ENCODE data around the gene ENTHD1. TPM values are rescaled to one million over a fixed set of nuclear protein-coding genes. Genes with fewer than 3 reads are reported as not detected.

Gene ENTHD1
- total and polyA plus RNA-seq, 2 of the 4 experiments (the other 2 are of a cell fraction) = not detected

GRCh38 chr22:39717099-39717498 lies 176.5 kb downstream of the ENTHD1 start:
- WGBS, 2 experiments (ENCODE audit: extremely low coverage in 2 of 2, insufficient read length in 1 of 2) = 79% methylated on average over 2 of the region's 8 CpGs; no CpG with 5 or more reads in 1 of the 2 experiments
- Histone ChIP-seq H2AK5ac (ENCODE audit: low read depth, low read length) (no peak overlapping the region), H3K4ac (ENCODE audit: low read depth, low read length) (no peak overlapping the region), H3K4me3 (ENCODE audit: insufficient read depth, low read depth, low read length) (no peak overlapping the region), H3K36me3 (ENCODE audit: control insufficient read depth, insufficient read depth, low read length) (no peaks in the 10 kb centered on the region), H3K9ac (ENCODE audit: low read depth, low read length) (no peak overlapping the region), H3K9me1 (ENCODE audit: insufficient read depth, low read length) (no peaks in the 10 kb centered on the region), H3K27ac (ENCODE audit: insufficient read depth, low read length) (no peak overlapping the region), H2BK120ac (ENCODE audit: low read depth, low read length) (no peak overlapping the region), H3K9me3 (ENCODE audit: control insufficient read depth, insufficient read depth, low read length) (no peaks in the 10 kb centered on the region), H2BK5ac (ENCODE audit: low read depth, low read length, poor library complexity, severe bottlenecking) (no peak overlapping the region), H3K23ac (ENCODE audit: low read depth, low read length) (no peak overlapping the region; the same call in 1 of the 2 replicates), H2AK9ac (replicated peaks; ENCODE audit: low read depth, low read length, poor library complexity) (no peak overlapping the region), H2BK20ac (ENCODE audit: low read depth, low read length) (no peak overlapping the region), H3K14ac (replicated peaks; ENCODE audit: low read depth, low read length) (no peak overlapping the region), H3K27me3 (ENCODE audit: control insufficient read depth, insufficient read depth, low read length) (peaks cover 56% of the 10 kb centered on the region), H2AFZ (replicated peaks; ENCODE audit: low read length, poor library complexity) (no peak overlapping the region), H4K5ac (ENCODE audit: low read depth, low read length) (no peak overlapping the region), H4K8ac (ENCODE audit: low read depth in 2 of 2, low read length in 2 of 2) (no peak overlapping the region), H3K79me1 (ENCODE audit: low read depth in 1 of 2, low read length in 2 of 2) (no peaks in the 10 kb centered on the region), H3K18ac (ENCODE audit: low read depth, low read length) (no peak overlapping the region), H3K4me1 (ENCODE audit: control insufficient read depth, insufficient read depth, low read length) (no peaks in the 10 kb centered on the region), H2BK15ac (ENCODE audit: low read depth, low read length) (no peak overlapping the region), H3K4me2 (ENCODE audit: low read depth, low read length) (no peak overlapping the region), H3K56ac (ENCODE audit: extremely low read depth, insufficient read depth, low read length) (no peak overlapping the region), H4K91ac (ENCODE audit: insufficient read depth, low read depth, low read length) (no peak overlapping the region), H4K20me1 (ENCODE audit: insufficient read depth, low read length) (no peaks in the 10 kb centered on the region)
- TF ChIP-seq SMC3 (IDR thresholded peaks at IDR 0.05; ENCODE audit: low read depth, low read length) (no peak), CHD1 (IDR thresholded peaks at IDR 0.05; ENCODE audit: low read depth, low read length) (no peak), RCOR1 (IDR thresholded peaks at IDR 0.05; ENCODE audit: insufficient replicate concordance, low read length) (no peak), CTCF (conservative IDR thresholded peaks at IDR 0.05; ENCODE audit: low read depth, low read length) (no peak), FOS (IDR thresholded peaks at IDR 0.05; ENCODE audit: low read depth, low read length) (no peak), MAFK (IDR thresholded peaks at IDR 0.05; ENCODE audit: low read depth, low read length) (no peak), CEBPB (IDR thresholded peaks at IDR 0.05; ENCODE audit: low read depth, low read length) (no peak), NFE2L2 (IDR thresholded peaks at IDR 0.05; ENCODE audit: low read depth, low read length) (no peak), RFX5 (IDR thresholded peaks at IDR 0.05; ENCODE audit: low read depth, low read length) (no peak), BHLHE40 (IDR thresholded peaks at IDR 0.05; ENCODE audit: low read depth, low read length) (no peak), POLR2A (IDR thresholded peaks at IDR 0.05; ENCODE audit: low read depth, low read length) (no peak)
- TF ChIP-seq, protein P1, sequence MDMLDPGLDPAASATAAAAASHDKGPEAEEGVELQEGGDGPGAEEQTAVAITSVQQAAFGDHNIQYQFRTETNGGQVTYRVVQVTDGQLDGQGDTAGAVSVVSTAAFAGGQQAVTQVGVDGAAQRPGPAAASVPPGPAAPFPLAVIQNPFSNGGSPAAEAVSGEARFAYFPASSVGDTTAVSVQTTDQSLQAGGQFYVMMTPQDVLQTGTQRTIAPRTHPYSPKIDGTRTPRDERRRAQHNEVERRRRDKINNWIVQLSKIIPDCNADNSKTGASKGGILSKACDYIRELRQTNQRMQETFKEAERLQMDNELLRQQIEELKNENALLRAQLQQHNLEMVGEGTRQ (IDR thresholded peaks at IDR 0.05; ENCODE audit: low read depth, low read length) = no peak
- TF ChIP-seq, protein P2, sequence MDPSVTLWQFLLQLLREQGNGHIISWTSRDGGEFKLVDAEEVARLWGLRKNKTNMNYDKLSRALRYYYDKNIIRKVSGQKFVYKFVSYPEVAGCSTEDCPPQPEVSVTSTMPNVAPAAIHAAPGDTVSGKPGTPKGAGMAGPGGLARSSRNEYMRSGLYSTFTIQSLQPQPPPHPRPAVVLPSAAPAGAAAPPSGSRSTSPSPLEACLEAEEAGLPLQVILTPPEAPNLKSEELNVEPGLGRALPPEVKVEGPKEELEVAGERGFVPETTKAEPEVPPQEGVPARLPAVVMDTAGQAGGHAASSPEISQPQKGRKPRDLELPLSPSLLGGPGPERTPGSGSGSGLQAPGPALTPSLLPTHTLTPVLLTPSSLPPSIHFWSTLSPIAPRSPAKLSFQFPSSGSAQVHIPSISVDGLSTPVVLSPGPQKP (IDR thresholded peaks at IDR 0.05; ENCODE audit: borderline replicate concordance, low read depth, low read length) = no peak
- dilution Hi-C loops (cut with HindIII; ENCODE audit: low sequenced_read_pairs, unreplicated experiment) = no loop called here
- ATAC-seq (ENCODE audit: low read depth) (no peak), DNase-seq (no peak)
- ChIA-PET POLR2A (ENCODE audit: unreplicated experiment) (no interaction called here), CTCF (interaction anchor here (1.0 kb wide), 1 partner anchor 11 kb away, joined by 3 read pairs; no protein-coding TSS in a partner anchor)
- no TSS peak for BruUV-seq (replicated peaks)
- in situ Hi-C loops (cut with MboI; ENCODE audit: low sequenced_read_pairs) = no loop called here
- intact Hi-C loops (cut with micrococcal nuclease) = no loop called here
